NCI-H2107 treated with DMSO at 0.1 percent for 48 hours (cell line): ENCODE measurements around the gene TFF1.

ENCODE experiments used
- DNase-seq: peaks from one replicate; lab custom pipeline; 2025; ENCODE audit not compliant: unreplicated experiment; lab: John Stamatoyannopoulos, UW

Gene TFF1

DNA sequence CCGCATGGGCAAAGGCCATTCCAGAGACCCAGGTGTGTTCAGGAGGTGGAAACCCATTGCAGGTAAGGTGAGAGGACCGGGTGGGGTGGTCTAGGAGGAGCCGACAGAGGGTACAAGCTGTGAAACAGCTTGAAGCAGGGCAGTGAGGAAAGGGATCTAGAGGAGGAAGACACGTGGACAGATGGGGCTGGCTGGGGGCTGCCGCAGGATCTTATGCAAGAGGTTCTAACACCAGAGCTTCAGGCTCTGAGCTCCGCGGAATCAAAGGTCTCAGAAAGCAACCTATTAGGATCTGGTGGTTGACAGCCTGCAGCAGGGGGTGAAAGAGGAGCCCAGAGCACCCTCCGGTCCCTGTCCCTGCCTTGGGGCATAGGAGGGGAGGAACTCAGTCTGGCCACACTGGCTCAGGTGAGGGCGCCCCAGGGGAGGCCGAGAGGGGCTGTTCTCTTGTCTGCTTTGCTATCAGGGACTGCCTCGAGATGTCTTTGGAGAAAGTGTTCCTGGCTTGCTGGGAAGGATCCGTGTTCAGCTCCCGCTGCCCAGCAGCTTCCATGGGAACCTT, 1.9 kb downstream of the TFF1 start:
- no peak for DNase-seq

DNA sequence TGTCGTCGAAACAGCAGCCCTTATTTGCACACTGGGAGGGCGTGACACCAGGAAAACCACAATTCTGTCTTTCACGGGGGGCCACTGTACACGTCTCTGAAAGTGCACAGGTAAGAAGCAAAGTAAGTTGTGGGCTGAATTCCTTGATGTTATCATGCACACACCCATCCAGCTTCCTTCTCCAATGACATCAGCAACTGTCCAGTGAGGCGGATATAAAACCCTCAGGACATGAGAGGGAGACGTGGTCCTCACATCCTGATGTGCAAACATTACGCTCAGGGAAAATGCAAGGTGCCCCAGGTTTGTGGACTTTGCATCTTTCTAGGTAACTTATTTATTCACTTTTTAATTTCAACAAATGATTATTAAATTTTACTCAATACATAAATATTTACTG, 3.0 kb downstream of the TFF1 start:
- DNase-seq: no peak

DNA sequence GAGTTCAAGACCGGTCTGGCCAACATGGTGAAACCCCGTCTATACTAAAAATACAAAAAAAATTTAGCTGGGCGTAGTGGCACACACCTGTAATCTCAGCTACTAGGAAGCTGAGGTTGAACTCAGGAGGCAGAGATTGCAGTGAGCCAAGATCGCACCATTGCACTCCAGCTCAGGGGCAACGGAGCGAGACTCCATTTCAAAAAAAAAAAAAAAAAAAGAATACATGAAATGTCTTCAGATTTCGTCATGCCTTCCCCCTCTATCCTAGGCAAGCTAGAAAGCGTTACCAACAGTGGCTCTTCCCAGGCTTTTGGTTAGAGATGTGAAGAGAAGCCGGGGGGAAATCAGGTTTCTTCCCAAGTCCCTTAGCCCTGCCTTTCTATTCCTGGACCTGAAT, 3.6 kb downstream of the TFF1 start:
- DNase-seq: no peak

DNA sequence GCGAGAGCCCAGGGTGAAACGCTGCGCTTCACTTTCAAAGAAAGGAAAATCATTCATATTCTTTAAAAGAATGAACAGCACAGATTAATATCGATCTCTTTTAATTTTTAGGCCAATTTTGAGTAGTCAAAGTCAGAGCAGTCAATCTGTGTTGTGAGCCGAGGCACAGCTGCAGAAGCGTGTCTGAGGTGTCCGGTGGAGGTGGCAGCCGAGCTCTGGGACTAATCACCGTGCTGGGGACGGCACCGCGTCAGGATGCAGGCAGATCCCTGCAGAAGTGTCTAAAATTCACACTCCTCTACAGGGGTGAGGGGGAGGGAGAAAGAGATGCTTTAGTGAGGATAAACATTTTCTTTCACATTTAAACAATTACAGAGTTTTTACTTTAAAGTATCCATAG, 4.1 kb downstream of the TFF1 start:
- DNase-seq: no peak

DNA sequence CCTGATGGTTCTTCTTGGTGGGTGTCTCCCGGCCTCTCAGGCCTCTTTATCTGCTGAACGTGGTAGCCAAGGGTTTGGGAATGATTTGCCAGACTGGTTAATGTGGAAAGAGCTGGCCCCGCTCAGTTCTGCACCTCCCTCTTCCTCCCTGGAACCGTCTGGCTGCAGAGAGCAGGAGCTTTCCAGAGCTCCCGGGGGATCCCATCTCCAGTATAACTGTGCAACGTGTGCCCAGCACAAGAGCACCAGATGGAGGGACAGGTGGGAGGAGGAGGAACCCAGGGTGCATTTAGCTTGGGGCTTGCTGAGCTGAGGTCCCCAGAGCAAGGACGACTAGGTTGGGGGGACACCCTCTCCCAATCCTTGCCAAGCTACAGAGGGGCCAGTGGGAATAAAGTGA, 5.0 kb downstream of the TFF1 start:
- DNase-seq: no peak

DNA sequence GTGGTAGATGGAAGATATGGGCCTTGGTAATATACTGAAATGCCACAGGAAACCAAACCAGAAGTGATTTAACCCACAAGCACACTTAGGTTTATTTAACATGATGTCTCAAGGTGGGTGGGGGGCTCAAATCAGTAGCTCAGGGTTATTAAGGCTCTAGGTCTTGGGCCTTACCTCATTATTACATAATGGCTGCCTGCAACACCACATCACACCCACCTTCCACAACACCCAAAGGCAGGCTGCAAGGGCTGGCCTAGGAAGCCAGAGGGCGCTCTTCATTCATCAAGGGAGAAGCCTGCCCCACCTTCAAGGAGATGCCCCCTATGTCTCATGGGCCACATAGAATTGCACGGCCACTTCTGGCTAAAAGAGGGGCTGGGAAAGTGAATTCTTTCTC, 6.0 kb downstream of the TFF1 start:
- no peak for DNase-seq

DNA sequence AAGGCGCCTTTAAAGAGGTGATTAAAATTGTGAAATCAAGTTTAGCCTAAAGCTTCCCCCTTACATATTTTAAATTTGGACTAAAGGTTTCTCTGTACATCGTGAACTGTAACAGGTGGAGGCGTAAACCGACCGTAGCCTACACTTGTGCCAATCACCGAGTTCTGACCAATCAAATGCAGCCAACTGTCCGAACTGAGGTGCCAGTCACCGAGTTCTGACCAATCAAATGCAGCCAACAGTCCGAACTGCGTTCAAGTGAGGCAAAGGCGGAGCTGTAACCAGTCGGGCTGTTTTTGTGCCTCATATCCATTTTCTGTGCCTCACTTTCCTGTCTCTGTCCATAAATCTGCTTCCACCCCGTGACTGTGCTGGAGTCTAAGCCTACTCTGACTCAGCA, 7.4 kb downstream of the TFF1 start:
- DNase-seq: no peak

DNA sequence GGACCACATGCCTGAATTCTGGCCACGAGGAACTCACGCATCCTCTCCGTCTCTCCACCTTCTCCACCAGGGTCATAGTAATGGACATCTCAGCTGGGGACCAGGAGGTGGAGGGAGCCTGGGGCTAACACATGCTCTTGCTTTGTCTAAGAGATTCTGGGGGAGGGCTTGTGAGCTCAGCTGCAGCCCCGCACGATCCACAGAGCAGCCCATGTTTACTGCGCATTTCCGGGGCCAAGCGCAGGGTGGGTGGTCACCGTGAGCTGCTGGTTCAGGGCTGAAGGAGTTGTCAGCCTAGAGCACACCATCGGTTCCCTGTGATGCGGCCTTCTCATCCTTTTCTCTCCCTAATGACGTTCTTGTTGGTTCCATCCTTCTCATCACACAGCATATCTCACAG, 8.1 kb downstream of the TFF1 start:
- no peak for DNase-seq

DNA sequence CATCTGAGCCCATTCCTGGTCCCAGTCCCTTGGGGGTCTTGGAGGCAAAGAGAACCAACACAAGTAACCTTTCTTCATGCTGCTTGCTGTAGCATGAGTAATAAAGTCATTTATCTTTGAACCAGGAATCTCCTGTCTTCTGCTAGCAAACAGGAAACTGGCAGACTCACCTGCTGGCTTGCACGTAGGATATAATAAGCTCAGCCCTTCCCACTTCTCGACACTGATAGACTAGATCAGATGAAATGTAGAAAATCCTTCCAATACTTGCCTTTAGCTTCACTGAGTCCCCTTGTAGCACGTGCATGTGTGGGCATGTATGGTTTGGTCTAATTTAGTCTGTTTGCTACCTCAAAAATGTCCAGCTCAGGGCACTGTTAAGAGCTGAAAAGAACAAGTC, 9.0 kb downstream of the TFF1 start:
- DNase-seq: no peak

DNA sequence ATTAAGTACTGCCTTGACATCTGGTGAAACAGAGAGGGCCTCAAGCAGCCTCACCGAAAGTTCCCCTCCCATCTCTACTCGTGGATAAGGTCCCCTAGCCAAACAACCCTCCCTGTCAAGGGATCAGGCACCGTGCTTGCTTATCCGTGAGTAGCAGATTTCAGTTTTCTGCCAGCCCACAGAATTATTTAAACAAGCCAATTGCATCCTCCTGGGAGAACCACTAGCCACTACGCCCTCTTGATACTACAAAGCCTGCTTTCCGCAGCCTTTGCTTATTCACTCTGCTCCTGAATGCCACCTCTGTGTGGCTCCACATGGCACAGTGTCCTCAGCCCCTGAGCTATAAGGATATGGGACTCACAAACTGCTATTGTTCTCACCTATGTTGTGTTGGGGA, 9.7 kb downstream of the TFF1 start:
- no peak for DNase-seq

DNA sequence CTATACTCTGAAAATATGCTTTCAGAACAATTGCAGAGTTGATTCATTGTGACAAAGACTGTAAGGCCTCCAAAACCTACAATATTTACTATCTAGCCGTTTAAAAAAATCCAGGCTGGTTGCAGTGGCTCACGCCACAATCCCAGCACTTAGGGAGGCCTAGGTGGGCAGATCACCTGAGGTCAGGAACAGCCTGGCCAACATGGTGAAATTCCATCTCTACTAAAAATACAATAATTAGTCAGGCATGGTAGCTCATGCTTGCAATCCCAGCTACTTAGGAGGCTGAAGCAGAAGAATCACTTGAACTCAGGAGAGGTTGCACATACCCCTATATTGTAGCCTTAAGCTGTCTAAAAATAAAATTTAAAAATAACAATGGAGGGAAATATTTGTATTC, 10.3 kb downstream of the TFF1 start:
- no peak for DNase-seq

DNA sequence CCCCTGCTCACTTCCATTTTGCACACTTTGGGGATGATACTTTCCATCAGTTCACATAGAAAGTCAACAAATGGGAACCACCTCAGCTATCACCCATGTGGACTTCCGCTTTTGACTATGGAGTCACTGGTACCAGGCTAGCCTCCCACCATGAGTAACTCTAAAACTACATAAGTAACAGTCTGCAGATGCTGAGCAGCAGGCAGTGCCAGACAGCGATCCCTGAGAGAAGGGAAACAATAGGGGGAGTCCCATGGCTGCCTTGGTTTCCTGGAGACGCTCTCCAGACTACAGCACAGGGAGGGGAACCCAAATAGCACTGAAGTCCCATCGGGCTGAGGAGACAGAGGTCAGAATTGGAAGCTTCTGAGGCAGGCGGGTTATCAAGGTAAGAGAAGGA, 12.7 kb downstream of the TFF1 start:
- DNase-seq: no peak

DNA sequence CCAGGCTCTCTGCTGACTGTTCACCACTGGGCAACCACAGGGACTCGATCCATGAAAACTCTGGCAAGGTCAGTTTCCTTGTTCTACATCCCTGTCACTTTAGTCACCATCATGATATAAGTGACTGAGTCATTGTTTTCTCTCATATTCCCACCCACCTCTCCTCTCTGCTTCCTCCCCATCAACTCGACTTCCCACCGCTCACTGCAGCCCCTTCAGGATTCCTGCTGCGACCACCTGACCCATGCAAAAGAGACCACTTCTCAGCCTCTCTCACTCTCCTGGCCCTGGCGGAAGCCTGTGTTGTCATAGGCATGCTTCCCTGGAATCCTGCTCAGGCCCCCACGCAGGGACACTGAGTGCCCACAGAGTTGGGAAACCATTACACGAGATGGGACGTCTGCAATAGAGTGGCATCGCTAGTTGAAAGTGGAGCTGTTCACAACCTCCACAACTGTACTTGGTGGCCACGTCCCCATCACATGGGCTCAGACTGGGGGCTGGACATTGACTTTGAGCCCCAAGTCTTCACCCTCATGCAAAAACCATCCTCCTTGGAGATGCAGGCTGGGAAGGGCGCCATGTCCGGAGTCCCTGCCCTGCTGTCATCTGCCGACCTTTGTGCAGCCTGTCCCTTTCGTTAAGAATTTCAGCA, 13.8 kb downstream of the TFF1 start:
- DNase-seq: no peak

DNA sequence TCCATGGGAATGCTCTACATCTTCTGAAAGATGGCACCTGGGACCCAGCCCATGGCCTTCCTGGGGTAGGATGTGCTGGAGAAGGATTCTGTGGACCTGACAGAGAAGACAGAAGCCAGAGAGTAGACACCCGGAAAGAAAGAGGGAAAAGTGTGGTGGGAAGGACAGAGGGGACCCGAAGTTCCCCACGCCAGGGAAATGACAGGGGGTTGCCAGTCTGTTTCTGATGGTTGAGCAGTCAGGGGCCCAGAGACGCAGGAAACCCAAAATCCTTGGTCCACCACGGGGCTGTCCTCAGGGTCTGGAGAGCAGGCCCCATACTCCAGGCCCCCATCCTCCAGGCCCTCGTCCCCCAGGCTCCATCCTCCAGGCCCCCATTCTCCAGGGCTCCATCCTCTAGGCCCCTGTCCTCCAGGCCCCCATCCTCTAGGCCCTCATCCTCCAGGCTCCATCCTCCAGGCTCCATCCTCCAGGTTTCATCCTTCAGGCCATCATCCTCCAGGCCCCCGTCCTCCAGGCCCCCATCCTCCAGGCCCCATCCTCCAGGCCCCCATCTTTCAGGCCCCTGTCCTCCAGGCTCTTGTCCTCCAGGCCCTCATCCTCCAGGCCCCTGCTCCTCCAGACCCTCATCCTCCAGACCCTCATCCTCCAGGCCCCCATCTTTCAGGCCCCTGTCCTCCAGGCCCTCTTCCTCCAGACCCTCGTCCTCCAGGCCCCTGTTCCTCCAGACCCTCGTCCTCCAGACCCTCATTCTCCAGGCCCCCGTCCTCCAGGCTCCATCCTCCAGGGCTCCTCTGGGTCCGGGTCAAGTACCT, 14.5 kb downstream of the TFF1 start:
- no peak for DNase-seq

DNA sequence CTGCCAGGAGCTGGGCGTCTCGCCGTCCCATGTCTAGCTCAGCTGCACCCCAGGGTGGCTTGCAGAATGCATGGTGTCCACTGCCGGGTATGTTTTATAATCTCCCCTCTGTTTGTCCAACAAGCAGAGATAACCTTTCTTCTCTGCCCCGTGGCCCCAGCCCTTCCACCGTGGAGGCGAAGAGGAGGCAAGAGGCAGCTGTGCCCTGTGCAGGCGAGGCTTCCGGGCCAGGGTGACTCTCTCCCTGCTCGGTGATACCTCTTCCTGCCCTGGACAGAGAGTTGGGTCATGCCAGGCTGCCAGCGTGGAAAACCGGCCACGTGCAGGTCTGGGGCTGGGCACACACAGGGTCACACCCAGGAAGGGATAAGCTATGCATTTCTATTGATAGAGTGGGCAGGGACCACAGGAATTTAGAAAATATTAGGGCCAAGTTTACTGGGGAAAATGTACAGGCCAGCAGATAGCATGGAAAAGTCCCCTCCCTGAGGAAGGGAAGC, 15.4 kb downstream of the TFF1 start, which contains the start of gene TFF2:
Gene TFF2 (minus strand): TSS at position 68 of the 500 bp plus-strand sequence. CDS start 37 bp downstream, at position 31.
- DNase-seq: no peak

DNA sequence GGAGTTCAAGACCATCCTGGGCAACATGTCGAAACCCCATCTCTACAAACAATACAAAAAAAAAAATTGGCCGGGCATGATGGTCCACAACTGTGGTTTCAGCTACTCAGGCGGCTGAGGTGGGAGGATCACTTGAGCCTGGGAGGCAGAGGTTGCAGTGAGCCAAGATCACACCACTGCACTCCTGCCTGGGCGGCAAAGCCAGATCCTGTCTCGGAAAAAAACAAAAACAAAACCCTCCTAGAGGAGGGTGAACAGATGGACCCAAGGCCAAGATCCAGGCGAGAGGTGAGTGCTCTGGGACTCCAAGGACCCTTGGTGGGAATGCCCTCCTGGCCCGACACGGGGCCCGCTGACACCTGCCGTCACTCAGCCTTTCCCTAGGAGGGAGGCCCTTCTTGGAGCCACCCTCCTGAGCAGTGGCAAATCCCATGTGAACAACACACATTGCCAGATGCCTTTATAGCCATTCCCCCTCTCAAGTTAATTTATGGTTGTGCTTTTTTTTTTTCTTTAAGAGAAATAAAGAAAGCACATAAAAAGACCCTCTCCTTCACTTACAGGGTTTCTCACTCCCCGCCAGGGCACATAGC, 15.9 kb downstream of the TFF1 start:
- DNase-seq: no peak

DNA sequence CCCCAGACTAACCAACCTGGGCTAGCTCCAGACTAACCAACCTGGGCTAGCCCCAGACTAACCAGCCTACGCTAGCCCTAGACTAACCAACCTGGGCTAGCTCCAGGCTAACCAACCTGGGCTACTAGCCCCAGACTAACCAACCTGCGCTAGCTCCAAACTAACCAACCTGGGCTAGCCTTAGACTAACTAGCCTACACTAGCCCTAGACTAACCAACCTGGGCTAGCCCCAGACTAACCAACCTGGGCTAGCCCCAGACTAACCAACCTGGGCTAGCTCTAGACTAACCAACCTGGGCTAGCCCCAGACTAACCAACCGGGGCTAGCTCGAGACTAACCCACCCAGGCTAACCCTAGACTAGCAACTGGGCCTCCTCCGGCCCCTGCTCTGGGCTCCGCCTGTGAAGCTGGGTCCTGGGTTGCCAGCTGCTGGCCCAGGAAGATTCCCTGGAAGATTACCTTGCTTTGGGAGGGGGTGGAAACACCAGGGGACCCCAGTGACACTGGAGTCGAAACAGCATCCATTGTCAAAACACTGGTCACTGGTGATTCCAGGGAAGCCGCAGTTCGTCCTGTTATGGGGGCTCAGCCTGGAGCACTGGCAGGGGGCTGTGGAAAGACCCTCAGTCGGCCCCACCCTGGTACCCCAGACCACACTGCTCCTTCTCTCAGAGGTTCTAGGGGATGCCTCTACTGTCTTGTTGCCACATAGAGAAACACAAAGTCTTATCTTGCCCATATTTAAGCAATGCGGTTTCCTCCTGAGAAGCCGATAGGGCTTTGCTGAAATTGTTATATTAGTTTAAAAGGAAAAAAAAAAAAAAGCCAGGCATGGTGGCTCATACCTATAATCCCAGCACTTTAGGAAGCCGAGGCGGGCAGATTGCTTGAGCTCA, 16.7 kb downstream of the TFF1 start:
- no peak for DNase-seq

DNA sequence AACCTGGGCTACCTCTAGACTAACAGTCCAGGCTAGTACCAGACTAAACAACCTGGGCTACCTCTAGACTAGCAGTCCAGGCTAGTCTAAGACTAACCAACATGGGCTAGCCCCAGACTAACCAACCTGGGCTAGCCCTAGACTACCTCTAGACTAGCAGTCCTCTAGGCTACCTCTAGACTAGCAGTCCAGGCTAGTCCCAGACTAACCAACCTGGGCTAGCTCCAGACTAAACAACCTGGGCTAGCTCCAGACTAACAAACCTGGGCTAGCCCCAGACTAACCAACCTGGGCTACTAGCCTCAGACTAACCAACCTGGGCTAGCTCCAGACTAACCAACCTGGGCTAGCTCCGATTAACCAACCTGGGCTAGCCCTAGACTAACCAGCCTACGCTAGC, 17.6 kb downstream of the TFF1 start:
- no peak for DNase-seq

DNA sequence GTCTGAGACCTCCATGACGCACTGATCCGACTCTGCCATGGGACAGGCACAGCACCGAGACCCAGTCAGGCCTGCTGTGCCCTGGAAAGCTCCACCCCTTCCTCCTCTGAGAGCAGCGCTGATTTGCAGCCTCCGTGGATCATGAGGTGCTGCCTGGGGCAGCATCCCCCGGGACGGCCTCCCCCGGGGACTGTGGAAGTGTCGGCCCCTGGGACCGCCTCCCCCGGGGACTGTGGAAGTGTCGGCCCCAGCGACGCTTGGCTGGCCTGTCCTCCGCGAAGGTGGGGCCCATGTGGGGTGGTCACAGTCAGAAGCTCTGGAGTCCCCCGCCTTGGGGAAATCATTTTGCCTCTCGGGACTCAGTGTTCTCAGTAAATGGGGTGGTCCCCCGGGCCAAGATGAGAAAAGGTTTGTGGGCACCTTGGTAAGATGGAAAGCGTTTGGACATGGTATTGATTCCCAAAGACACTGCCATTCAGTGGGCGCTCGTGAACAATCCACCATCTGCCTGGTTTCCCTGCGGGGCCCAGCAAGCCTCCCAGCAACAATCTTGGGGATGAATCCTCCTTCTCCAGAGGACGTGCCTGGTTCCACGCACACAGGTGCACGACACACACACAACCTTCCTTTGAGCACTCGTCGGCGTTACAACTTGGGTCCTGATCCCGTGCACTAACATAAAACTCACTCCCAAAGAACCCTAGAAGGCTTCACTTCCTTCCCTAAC, 18.6 kb downstream of the TFF1 start:
- no peak for DNase-seq
